Effector memory CD8-positive, alpha-beta T cell (primary cell): Measurements from ENCODE around the gene MAPK6.

Source experiments
- ATAC-seq: fragments of 150-1000 bp; cut with Tn5 transposase; replicated peaks from 2 replicates; pipeline ENCODE4 v1.10.0; 2021; ENCODE audit warnings: mild to moderate bottlenecking, moderate library complexity
- DNase-seq, 3 experiments: peaks; one replicate each; pipeline ENCODE4 v3.0.0; 2021
- H3K27ac Mint-ChIP-seq, 2 donors: one replicate each; pipeline ENCODE4 v1.8.0; 2022; ENCODE audit warnings: mild to moderate bottlenecking in 2 of 2, mixed read lengths in 2 of 2, moderate library complexity in 2 of 2
- H3K27me3 Mint-ChIP-seq, 2 donors: one replicate each; pipeline ENCODE4 v1.8.0; 2022; ENCODE audit warnings: mixed read lengths in 2 of 2
- H3K36me3 Mint-ChIP-seq: one replicate; pipeline ENCODE4 v1.8.0; 2022; ENCODE audit warnings: mild to moderate bottlenecking, moderate library complexity, mixed read lengths; ENCODE audit not compliant: insufficient read depth
- H3K4me1 Mint-ChIP-seq, 2 donors: one replicate each; pipeline ENCODE4 v1.8.0; 2022; ENCODE audit warnings: low read depth in 2 of 2, mixed read lengths in 2 of 2
- H3K4me3 Mint-ChIP-seq, 2 donors: one replicate each; pipeline ENCODE4 v1.8.0; 2022; ENCODE audit warnings: mild to moderate bottlenecking in 2 of 2, mixed read lengths in 2 of 2, moderate library complexity in 2 of 2
- H3K9me3 Mint-ChIP-seq, 2 donors: one replicate each; pipeline ENCODE4 v1.8.0; 2022; ENCODE audit warnings: mixed read lengths in 2 of 2

The MAPK6 gene

DNA sequence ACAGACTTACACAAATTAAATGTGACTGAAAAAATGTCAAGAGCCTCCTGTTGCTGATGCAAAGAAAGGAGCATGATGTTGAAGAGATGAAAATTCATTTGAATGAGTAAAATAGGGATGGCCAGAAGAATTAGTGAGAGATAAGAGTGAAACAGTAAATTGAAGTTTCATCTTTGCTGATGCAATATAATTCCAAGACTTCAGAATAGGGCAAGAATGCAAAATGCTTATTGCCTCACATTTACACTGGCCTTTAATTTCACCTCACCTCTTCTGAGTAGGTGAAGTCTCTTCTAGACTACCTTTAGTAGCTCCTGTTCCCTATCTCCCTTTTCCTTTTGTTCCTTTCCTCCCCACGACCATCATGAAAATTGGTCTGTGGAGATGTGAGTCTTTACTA is 15.3 kb upstream of the MAPK6 start:
- Mint-ChIP-seq H3K4me1 (peaks cover 4 to 17% of the 10 kb centered on the region in 2 donors), H3K9me3 (no peaks in the 10 kb centered on the region), H3K4me3 (no peak overlapping the region), H3K27me3 (no peaks in the 10 kb centered on the region), H3K27ac (no peak overlapping the region), H3K36me3 (no peaks in the 10 kb centered on the region)
- DNase-seq, result no peak
- no peak for ATAC-seq

DNA sequence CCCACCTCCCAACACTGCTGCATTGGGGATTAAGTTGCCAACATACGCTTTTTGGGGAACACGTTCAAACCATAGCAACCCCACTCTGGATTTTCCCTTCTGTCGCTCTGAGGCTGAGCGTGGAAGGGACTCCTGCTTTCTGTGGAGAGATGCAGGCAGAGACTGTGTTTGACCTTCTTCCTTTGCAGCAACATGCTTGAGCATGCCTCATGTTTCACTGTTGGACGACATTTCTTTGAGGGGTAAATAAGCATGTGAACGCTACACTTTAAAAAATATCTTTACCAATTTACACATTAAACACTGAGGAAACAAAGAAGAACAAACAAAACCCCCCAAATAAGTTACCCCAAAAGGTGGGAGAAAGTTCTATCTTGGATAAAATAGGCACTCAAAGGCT is 14.2 kb upstream of the MAPK6 start:
- H3K27me3 Mint-ChIP-seq, result no peaks in the 10 kb centered on the region
- DNase-seq, result no peak
- no peak overlapping the region for H3K27ac Mint-ChIP-seq
- no peaks in the 10 kb centered on the region for H3K36me3 Mint-ChIP-seq
- H3K9me3 Mint-ChIP-seq, result no peaks in the 10 kb centered on the region
- no peak overlapping the region for H3K4me3 Mint-ChIP-seq
- ATAC-seq, result no peak
- peaks cover 4 to 17% of the 10 kb centered on the region in 2 donors for H3K4me1 Mint-ChIP-seq

DNA sequence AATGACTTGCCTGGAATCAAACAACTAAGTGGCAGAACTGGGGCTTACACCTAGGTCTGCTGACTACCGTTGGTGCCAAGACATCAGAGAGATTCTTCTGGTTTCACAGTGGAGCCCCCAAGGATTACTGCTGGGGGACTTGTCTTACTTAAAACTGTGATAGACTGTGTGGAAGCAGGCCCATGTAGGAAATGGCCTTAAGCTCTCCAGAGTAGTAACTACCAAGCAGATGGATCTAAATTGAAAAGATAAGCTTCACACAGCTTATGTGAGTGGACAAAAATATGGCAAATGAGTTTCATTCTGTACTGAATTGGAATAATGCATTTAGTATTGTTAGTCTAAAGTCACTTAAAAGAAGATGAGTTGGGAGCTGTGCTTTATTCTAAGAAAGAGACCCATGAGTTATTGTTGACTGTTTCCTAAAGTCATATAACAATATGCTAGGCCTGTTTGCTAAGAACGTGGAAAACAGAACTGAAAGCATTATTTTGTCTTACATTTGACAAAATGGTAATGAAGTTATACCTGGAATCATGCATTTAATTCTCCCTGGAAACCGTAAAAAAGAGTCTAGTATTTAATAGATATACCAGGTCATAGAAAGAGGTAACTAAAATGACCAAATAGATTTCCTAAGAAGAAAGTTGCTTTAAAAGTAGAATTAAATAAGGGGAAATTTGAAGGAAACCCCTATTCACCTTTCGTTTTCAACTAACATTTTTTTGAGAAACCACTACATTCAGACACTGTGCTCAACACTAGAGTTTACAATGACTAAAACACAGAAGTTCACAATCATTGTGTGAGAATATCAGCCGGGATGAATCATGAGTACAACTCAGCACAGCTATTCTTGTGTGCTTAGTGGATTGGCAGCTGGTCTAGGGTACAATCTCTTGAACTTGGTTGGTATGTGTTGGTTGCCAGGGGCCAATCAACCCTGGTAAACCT is 13.0 kb upstream of the MAPK6 start:
- no peaks in the 10 kb centered on the region for H3K27me3 Mint-ChIP-seq
- no peaks in the 10 kb centered on the region for H3K9me3 Mint-ChIP-seq
- DNase-seq (no peak), ATAC-seq (peak; percentile 56)
- H3K4me1 Mint-ChIP-seq, result peaks cover 4 to 17% of the 10 kb centered on the region in 2 donors
- H3K36me3 Mint-ChIP-seq, result no peaks in the 10 kb centered on the region
- peak overlapping the region in 1 of 2 donors; percentile 35 for H3K4me3 Mint-ChIP-seq
- H3K27ac Mint-ChIP-seq, result peak overlapping the region in 1 of 2 donors; percentile 51

- Mint-ChIP-seq H3K36me3 (no peaks in the 10 kb centered on the region), H3K4me3 (peak overlapping the region in 1 of 2 donors; percentile 35), H3K9me3 (no peaks in the 10 kb centered on the region), H3K27ac (peak overlapping the region in 1 of 2 donors; percentile 51), H3K27me3 (no peaks in the 10 kb centered on the region), H3K4me1 (peaks cover 4 to 17% of the 10 kb centered on the region in 2 donors)
- ATAC-seq (no peak), DNase-seq (no peak)
These were observed 12.2 kb upstream of the MAPK6 start for GRCh38 chr15:52006702-52007340.

GRCh38 chr15:52008359-52008697 is 10.7 kb upstream of the MAPK6 start:
- no peaks in the 10 kb centered on the region for H3K36me3 Mint-ChIP-seq
- H3K27me3 Mint-ChIP-seq, result no peaks in the 10 kb centered on the region
- H3K4me3 Mint-ChIP-seq, result no peak overlapping the region
- ATAC-seq (no peak), DNase-seq (no peak)
- H3K4me1 Mint-ChIP-seq, result peaks cover 4 to 17% of the 10 kb centered on the region in 2 donors
- H3K9me3 Mint-ChIP-seq, result no peaks in the 10 kb centered on the region
- no peak overlapping the region for H3K27ac Mint-ChIP-seq

DNA sequence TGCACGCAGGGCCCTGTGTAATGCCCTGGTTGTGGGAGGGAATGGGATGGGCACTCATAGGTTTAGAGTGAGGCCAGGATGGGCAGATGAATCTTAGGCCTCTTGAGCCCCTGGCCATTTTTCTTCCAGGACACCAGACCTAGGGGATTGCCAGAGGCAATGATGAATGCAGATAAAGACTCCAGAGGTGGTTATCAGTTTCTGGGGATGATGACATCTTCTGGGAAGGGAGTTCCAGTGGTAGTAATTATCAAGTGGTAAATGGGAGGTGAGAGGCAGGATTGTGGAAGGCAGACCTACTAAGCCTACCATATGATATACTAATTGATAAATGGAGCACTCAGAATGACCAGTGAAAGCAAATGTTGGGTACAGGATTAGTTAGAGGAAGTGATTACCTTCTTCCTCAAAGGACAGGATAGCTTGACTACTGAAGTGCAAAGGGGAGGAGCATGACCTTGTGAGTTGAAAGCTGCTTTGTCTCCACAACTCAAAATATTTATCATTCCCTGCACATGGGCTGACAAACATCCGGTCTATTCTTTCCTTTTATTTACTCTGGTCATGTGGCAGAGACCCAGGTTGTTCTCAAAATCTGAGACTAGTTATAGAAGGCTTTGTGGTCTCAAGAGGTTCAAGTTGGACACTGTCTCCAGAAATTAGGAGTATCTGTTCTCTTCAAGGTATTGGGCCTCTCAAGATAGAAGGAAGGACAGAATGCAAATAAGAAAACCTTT is 10.2 kb upstream of the MAPK6 start:
- no peaks in the 10 kb centered on the region for H3K27me3 Mint-ChIP-seq
- ATAC-seq (no peak), DNase-seq (no peak)
- no peaks in the 10 kb centered on the region for H3K36me3 Mint-ChIP-seq
- H3K4me1 Mint-ChIP-seq, result peaks cover 4 to 17% of the 10 kb centered on the region in 2 donors
- H3K4me3 Mint-ChIP-seq, result no peak overlapping the region
- no peaks in the 10 kb centered on the region for H3K9me3 Mint-ChIP-seq
- H3K27ac Mint-ChIP-seq, result no peak overlapping the region

DNA sequence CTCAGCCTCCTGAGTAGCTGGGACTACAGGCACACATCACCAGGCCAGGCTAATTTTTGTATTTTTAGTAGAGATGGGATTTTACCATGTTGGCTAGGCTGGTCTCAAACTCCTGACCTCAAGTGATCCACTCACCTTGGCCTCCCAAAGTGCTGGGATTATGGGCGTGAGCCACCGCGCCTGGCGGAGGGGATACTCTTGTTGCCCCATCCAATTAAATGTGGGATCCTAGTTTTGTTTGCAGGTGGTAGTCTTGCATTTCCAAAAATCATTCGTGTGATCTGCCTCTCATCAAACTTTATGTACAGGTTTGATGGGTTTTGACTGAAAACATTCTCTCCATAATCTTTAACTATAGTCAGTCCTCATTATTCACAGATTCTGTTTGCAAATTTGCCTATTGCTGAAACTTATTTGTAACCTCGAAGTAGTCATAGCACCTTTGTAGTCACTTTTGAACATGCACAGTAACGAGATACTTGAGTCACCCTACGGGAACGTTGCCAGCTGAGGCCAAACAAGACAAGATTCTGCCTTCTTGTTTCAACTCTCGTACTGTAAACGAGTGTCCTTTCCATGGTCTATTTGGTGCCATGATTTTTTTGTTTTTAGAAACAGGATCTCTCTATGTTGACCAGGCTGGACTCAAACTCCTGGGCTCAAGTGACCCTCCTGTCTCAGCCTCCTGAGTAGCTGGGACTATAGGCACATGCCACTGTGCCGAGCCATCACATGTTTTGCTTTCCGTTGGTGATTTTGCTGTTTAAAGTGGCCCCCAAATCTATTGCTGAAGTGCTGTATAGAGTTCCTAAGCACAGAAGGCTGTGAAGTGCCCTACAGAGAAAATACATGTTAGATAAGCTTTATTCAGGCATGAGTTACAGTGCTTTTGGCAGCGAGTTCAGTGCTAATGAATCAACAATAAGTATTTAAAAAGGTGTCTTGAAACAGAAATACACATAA is 8.1 kb upstream of the MAPK6 start:
- peaks cover 3% of the 10 kb centered on the region for H3K36me3 Mint-ChIP-seq
- ATAC-seq, result no peak

DNA sequence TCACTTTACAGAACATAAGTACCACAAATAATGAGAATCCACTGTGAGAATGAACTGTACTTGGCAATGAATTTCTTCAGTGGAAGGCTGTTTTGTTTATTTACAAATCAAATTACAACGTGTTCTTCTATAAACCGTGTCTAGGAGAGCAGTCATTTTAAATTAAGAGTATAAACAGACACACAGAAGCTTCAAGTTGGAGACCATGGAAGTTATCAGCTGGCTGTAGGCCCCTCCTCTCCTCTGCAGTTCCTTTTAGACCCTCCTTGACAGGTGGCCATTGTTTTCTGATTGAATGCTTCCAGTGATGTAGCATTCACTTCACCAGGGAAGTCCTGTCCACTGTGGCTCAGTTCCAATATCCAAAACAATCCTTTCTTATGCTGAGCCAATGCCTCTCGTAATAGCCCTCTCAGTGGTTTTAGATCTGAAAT is 7.3 kb upstream of the MAPK6 start:
- Mint-ChIP-seq H3K9me3 (no peaks in the 10 kb centered on the region), H3K27me3 (no peaks in the 10 kb centered on the region), H3K27ac (no peak overlapping the region), H3K36me3 (peaks cover 5% of the 10 kb centered on the region), H3K4me1 (peaks cover 4 to 6% of the 10 kb centered on the region in 2 donors), H3K4me3 (no peak overlapping the region)
- ATAC-seq (no peak), DNase-seq (no peak)

More for the DNA sequence above, 8.1 kb upstream of the MAPK6 start:
- H3K9me3 Mint-ChIP-seq, result no peaks in the 10 kb centered on the region
- H3K27me3 Mint-ChIP-seq, result no peaks in the 10 kb centered on the region
- no peak for DNase-seq
- peaks cover 4 to 13% of the 10 kb centered on the region in 2 donors for H3K4me1 Mint-ChIP-seq
- H3K4me3 Mint-ChIP-seq, result no peak overlapping the region
- H3K27ac Mint-ChIP-seq, result no peak overlapping the region

DNA sequence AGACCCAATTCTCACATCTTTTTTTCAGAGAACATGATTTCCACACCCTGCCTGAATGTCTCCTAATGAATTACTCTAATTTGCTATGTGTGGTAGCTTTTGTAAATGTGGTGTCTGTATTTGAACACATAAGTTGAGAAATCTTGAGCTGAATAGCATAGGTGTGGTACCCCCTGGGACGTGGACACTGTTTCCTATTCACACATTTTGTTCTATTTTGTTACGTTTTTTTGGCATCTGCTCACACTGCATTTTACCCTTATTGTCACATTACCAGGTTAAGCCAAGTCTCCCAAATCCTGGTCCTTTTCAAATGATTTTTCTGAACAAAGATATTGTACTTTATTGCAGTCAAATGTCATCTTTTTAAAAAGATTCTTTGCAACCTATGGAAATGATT is 6.8 kb upstream of the MAPK6 start:
- no peak for ATAC-seq
- peaks cover 4 to 6% of the 10 kb centered on the region in 2 donors for H3K4me1 Mint-ChIP-seq
- H3K36me3 Mint-ChIP-seq, result peaks cover 5% of the 10 kb centered on the region
- no peaks in the 10 kb centered on the region for H3K9me3 Mint-ChIP-seq
- no peak overlapping the region for H3K4me3 Mint-ChIP-seq
- no peaks in the 10 kb centered on the region for H3K27me3 Mint-ChIP-seq
- DNase-seq, result no peak
- no peak overlapping the region for H3K27ac Mint-ChIP-seq

- Mint-ChIP-seq H3K4me1 (peaks cover 2 to 3% of the 10 kb centered on the region in 2 donors), H3K36me3 (peaks cover 5% of the 10 kb centered on the region), H3K9me3 (no peaks in the 10 kb centered on the region), H3K27me3 (no peaks in the 10 kb centered on the region), H3K4me3 (no peak overlapping the region), H3K27ac (no peak overlapping the region)
- no peak for DNase-seq
- no peak for ATAC-seq
These were observed 5.7 kb upstream of the MAPK6 start for GRCh38 chr15:52013151-52013791.

- no peaks in the 10 kb centered on the region for H3K9me3 Mint-ChIP-seq
- peaks cover 5% of the 10 kb centered on the region in 2 donors for H3K4me1 Mint-ChIP-seq
- ATAC-seq, result no peak
- H3K36me3 Mint-ChIP-seq, result peaks cover 14% of the 10 kb centered on the region
- H3K27ac Mint-ChIP-seq, result no peak overlapping the region
- H3K4me3 Mint-ChIP-seq, result no peak overlapping the region
- H3K27me3 Mint-ChIP-seq, result no peaks in the 10 kb centered on the region
- no peak for DNase-seq
These were observed 4.4 kb upstream of the MAPK6 start for GRCh38 chr15:52014616-52015015.

GRCh38 chr15:52016316-52016715 is 2.7 kb upstream of the MAPK6 start:
- no peaks in the 10 kb centered on the region for H3K9me3 Mint-ChIP-seq
- DNase-seq (no peak), ATAC-seq (no peak)
- H3K27ac Mint-ChIP-seq, result no peak overlapping the region
- peaks cover 25% of the 10 kb centered on the region for H3K36me3 Mint-ChIP-seq
- no peaks in the 10 kb centered on the region for H3K27me3 Mint-ChIP-seq
- no peak overlapping the region for H3K4me3 Mint-ChIP-seq
- H3K4me1 Mint-ChIP-seq, result peaks cover 18 to 19% of the 10 kb centered on the region in 2 donors
